HG02798 (cell line): Measurements from ENCODE around the gene PCDH10.

Experiments
- ATAC-seq: cut with Tn5 transposase; IDR thresholded peaks from one replicate; pipeline ENCODE4 v1.9.1; 2021; ENCODE audit warnings: mild to moderate bottlenecking; ENCODE audit not compliant: unreplicated experiment, poor library complexity

The PCDH10 gene, protein sequence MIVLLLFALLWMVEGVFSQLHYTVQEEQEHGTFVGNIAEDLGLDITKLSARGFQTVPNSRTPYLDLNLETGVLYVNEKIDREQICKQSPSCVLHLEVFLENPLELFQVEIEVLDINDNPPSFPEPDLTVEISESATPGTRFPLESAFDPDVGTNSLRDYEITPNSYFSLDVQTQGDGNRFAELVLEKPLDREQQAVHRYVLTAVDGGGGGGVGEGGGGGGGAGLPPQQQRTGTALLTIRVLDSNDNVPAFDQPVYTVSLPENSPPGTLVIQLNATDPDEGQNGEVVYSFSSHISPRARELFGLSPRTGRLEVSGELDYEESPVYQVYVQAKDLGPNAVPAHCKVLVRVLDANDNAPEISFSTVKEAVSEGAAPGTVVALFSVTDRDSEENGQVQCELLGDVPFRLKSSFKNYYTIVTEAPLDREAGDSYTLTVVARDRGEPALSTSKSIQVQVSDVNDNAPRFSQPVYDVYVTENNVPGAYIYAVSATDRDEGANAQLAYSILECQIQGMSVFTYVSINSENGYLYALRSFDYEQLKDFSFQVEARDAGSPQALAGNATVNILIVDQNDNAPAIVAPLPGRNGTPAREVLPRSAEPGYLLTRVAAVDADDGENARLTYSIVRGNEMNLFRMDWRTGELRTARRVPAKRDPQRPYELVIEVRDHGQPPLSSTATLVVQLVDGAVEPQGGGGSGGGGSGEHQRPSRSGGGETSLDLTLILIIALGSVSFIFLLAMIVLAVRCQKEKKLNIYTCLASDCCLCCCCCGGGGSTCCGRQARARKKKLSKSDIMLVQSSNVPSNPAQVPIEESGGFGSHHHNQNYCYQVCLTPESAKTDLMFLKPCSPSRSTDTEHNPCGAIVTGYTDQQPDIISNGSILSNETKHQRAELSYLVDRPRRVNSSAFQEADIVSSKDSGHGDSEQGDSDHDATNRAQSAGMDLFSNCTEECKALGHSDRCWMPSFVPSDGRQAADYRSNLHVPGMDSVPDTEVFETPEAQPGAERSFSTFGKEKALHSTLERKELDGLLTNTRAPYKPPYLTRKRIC

DNA sequence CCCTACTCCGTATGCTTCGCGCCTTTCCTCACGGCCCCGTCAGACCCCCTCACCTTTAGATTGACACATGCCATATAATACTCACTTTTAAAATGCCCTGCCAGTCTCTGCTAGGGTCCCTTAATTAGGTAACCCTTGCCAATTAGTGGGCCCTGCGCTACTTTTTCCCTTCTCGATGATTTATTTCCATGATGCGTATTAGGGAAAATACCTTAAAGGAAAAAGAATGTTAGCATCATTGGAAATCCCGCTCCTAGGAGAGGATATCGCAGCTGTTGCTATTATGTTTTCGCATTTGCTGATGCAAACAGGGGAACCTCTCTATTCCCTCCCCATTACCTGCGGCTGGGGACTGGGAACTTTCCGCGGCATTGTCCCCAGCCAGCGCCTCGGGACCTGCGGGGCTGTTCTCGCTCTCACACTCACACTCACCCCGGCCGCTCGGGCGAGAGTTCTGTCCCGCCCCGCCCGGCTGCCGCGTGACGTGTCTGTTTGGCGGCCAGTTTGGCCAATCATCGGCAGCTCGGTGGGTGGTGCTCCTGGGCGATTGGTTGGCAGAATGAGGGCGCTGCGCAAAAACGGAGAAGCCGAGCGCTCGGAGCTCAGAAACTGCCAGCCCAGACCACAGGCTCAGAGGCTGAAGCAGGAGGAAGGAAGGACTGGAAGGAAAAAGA lies at the start of gene PCDH10:
Gene PCDH10 (plus strand): TSS at position 605 of the 674 bp plus-strand sequence. CDS start 847 bp downstream, outside the sequence.
- ATAC-seq: peak; percentile 78

DNA sequence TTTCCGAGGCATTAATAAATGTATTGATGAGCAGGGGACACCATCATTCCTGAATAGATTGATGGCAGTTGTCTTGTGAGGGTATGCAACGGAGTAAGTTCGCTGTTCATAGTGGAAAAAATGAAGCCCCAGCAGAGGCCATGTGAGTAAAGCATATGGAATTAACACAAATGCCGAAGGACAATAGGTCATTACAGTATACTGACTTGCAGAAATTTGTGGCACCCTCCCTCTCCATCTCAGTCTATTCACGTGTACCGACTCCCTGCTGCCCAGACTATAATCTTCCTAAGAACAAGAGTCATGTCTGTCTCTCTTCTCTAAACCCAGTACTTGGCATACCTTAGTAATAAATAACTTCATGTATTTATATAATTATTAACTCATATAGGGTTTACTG lies 47.1 kb upstream of the PCDH10 start:
- ATAC-seq: no peak

DNA sequence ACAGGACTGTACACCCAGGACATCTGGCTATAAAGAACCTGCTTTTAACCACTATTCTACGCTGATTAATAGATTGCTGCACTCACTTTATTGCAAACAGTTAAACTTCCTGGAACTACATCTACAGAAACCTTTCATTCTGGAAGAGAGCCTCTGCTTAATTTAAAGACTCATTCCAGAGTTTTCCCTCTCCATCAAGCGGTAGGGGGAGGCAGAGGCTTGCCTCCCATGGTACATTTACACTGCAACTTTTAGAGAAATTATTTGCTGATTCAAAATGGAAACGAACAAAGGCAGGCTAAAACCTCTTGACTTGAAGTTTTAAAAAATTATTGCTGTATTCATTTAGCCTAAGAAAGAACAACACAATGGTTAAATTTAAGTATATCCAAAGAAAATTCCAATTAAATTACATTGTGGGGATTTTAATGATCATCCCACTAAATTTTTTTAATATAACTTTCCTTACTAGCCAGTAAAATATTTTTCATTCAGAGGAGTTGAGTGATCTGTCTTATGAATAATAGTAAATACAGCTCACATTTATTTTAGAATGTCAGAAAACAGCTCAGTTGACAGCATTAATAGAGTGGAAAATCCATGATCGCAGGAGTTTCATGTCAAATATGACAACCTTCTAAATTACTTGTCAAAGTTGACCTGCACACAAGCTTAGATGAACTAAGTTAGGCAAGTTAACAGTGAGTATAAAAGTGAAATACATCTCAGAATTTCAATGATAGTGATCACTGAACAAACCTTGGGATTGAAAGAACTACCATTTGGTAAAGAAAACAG lies 46.3 kb upstream of the PCDH10 start:
- ATAC-seq: no peak

DNA sequence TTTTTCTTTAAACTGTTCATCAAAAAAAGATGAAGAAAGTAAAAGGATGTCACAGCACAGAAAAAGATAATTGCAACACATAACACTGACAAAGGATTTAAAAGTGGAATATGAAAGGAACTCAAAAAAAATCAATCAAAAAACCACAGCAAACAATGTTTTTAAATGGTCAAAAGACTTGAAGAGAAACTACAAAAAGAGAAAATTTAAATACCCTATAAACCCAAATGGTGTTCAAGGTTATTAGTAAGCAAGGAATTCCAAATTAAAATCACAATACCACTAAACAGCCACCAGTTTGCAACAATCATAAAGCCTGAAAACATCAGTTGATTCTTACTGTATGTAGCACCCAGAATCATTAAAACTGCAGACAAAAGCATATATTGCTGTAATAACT lies 36.5 kb upstream of the PCDH10 start:
- no peak for ATAC-seq

DNA sequence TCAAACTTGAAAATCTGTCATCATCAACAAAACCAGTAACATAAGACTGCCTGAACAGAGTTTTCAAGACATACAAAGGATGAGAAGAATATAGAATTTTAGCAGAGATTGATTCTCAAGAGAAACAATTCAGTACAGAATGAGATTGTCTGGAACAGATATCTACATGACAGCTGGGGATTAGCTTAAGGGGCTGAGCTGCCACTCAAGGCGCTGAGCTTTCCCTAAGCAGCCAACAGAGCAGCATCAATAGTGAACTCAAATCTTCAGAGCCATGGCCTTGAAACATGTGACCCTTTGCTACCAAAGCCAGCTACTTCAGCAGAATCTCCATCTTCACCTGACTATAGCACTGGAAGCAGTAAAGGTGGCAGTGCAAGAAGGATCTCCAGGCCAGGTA lies 24.3 kb upstream of the PCDH10 start:
- ATAC-seq: no peak

DNA sequence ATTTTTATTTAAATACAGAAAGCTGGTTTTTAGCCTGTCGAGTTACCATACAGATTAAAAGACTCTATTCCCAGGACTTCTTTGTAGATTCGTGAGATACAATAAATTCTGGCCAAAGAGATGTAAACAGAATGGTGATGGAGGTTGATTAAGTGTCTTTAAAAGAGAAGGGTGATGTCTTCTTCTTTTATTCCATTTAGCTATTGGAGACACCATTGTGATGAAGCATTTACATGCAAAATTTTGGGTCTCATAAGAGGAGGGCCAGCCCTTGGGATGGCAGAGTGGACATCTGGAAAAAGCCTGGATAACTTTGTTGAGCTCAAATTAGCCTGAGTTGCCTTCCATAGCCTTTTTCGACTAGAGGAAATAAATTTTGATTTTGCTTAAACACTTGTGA lies 21.6 kb upstream of the PCDH10 start:
- ATAC-seq: no peak

DNA sequence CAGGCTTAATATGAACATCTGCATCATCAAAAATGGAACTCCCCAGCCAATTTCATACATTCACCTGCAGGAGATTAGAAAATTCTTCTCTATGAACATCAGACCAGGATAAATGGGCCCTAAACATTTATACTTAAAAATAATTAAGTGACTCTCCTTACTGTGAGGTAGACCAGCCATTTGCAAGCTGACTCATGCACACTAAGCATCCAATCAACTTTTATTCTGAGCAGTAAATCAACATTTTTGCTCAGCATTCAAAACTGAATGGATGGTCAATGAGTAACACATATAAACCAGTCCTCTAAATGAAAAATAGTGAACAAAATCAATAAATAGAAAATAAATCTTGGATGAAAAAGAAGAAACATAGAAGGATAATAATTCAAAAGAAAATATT lies 19.9 kb upstream of the PCDH10 start:
- no peak for ATAC-seq

DNA sequence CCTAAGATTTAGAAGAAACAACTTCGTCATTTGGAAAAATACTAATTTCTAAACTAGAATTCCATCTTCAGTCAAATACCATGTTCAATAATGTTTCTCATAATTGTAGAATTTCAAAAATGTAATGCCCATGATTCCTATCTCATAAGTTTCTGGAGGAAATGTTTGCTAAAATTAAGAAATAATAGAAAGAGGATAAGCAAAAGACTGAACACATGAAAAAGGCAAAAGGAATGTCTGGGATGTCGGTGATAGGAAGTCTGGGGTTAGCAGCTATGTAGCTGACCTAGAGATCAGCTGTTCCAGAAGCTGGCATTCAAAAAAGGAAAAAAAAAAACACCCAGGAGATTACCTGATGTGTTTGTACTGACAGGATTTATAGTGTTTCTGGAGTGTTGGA lies 18.9 kb upstream of the PCDH10 start:
- ATAC-seq: no peak

DNA sequence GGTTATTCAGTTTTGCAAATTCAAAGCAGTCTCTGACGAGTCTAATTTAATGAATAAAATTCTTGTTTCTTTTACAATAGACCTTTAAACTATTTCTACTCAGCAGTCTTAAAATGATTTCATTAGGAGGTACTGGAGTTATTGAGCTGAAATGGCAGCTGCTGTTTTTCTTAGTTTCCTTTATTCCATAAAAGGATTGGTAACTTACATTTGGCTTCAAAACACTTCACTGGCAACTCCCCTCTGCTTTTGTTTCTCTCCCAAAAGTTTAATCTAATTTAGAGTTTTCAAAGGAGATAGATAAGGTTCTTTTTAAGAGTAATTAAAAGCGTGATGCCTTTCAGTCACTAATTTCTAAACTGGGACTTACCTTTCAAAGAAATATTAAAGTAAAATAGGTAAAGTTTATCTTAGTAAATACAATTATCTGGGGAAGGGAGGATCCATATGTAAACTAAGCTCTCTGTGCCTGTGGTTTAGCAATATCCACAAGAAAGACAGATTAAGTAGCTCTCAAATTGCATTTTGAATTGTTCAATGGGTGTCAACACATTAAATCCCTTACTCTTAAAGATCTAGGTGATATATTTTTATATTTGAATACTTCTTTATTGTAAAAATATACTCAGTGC lies 17.1 kb upstream of the PCDH10 start:
- ATAC-seq: no peak

DNA sequence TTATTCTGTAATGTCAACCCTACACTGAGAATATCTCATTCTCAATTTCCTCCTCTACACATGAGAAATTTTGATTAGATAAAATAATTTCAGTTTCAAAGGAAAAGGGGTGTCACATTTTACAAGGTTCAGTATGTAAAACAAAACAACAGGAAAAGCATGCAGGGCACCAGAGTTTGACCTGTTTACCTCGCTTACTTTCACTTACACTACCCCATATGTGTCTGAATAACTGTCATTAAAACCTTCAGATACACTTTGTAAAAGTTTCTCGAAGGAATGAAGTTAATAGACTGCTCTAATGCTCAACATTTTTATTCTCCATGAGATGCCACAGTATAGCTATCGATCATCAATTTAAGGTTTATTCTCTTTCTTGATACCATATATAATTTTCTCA lies 12.3 kb upstream of the PCDH10 start:
- no peak for ATAC-seq

DNA sequence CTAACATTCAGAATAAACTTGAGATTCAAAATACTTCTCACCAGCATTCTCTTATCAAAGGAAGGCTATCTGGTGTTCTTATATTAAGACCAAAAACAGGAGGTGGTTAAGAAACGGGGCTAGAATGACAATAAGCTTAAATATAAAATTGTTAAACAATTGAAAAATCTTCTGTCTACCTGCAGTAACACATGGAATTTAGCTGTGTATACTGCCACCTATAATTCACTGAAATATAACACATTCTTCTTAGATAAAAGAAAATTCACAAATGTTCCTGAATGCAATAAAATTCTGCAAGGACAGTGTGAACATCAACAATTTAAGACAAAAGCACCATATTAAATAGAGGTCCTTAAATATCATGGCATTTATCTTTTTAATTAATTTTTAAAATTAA lies 11.5 kb upstream of the PCDH10 start:
- ATAC-seq: no peak

DNA sequence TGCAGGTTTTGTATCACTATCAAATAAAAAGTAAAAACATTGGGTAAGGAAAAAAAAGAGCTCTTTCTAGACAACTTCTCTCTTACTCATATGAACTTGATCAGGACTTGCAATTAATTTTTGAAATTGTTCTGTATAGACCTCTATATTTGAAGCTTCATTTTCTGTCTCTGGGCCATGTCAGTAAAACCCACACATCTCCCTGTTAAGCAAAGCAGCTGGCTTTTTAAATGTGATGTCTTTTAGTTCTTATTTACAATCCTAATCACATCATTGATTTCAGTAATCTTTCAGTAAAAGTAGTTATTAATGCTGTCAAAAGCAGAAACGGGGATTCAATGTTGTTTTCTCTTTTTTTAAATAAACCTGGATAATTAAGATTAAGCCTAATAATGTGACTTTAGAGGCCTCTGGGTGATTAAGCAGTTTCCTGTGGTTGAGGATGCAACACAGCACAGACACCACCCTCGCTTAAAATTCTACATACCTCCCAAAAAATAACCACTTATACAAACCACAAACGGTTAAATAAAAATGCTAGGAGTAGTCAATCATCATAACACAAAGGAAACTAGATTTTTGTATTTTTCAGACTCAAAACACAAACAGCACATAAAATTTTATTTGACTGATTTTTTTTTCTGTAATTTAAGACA lies 5.2 kb upstream of the PCDH10 start:
- no peak for ATAC-seq

DNA sequence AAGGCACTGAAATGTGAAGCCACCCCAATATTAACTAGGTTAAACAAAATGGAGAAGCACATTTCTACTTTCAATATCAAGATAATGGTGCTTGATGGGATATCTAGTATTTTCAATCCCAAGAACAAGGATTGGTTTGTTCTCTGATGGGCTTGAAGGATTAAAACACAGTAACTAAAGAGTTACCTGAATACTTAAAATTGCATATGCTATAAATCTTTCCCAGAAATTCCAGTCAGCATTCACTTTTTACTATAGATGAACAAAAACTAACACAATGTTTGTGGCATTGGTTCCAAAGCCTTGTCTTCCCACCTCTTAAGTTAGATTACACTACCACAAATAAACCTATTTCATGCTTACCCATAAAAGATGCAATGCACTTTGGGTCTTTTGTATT lies 3.9 kb upstream of the PCDH10 start:
- ATAC-seq: no peak

DNA sequence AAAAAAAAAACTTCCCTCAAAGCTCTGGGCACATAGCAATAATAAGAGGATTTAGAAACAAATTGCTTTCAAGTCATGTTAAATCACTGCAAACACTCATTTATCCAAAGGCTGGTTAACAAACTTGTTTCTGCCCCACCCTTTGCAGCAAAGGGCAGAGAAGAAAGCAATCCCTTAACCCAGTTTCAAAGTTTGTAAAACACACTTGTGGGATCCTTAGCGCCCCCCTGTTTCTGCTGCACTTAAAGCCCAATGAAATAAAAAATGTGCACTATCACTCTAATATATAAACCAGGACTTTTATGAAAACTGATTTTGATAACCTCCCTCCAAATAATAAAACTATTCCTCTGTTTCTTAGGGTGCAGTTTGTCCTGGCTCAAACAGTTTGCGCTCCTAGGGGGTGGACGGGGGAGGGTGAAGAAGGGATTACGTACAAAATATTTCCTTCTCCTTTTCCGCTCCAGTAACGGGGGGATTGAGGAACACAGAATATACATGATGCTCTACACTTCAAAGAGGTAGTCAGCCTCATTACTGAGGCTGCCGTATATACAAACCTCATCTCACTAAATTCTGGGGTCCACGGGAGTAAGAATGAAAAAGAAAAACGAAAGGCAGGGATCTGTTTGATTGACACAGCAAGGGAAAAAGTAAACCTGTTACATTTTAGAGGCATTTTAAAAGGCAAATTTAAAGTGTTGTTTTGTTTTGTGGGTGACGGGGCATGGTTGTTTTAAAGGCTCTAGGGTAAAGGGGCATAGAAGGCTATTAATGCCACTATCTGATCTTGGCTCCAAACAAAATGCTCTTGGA lies 3.1 kb upstream of the PCDH10 start:
- ATAC-seq: no peak

DNA sequence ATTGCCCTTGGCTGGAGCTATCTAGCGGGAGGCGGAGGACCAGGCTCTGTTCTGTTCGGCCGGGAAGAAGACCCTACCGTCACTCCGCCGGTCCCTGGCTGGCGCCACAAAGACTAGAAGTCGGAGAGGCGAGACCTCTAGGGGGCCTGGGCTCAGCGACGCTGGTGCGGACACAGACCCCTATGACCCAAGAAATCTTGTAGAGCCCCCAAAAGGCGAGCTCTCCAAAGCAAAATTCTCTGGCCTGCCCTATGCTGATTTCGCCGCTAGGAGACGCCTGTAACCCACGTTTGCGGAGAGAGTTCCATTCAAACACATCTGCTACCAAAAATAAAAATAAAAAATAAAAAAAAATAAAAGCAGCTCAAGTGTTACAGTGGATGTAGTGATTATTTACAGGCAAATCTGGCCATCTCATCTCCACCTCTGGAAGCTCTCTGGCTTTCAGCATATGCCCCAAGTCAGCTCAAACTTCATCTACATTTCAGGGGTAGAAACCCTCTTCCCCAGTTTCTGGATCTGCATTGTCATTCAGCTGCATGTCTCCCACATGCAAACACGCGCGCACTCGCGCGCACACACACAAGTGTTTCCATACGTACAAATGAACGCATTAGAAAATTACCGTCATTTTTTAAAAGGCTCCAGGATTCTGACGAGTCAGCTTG lies 2.4 kb upstream of the PCDH10 start:
- ATAC-seq: peak; percentile 58

DNA sequence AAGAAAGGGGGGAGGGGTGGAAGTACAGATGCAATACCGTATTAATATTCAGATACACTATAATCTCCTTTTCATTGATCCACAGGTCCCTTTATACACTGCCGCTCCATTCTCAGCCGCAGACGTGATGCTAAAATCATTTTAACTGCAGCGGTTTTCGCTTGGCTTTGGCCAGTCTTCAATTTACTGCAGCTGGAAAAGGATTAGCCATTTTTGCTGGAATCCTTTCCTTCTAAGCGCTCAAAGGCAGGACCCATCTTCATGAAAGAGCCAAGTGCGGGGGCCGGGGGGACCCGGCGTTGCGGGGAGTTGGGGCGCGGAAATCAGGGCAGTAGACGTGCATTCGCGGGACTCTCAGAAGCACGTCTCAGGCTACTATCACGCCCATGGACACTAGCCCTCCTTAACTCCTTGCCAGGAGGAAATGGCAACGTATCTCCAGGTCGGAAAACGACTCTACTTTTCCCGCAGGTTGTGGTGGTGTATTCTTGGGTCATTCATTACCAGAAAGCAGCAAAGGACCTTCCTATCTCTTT lies 1.7 kb upstream of the PCDH10 start:
- no peak for ATAC-seq
